HG03460 (cell line): ENCODE results near the gene GALNT8.

Source experiments
- ATAC-seq: cut with Tn5 transposase; IDR thresholded peaks from one replicate; pipeline ENCODE4 v1.9.1; 2021; ENCODE audit not compliant: unreplicated experiment

The GALNT8 gene

DNA sequence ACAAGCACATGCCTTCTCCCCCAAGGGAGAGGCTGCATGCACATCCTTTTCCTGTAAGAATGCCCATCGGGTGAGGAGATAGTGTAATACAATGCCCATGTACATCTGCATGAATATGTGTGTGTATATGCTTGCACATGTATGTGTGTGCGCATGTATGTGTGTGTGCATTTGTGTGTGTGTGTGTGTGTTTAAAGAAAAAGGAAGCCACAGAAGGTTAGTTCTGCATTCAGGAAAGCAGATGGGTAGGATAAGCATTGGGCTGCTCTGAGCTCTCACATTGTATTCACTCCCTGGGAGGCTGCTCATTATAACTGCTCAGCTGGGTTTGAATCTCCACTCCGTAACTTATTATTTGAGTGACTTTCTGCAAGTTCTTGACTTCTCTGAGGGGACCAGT lies 74.3 kb downstream of the GALNT8 start:
- no peak for ATAC-seq

- ATAC-seq: no peak
Measured at GRCh38 chr12:4796216-4796615, 76.0 kb downstream of the GALNT8 start.

DNA sequence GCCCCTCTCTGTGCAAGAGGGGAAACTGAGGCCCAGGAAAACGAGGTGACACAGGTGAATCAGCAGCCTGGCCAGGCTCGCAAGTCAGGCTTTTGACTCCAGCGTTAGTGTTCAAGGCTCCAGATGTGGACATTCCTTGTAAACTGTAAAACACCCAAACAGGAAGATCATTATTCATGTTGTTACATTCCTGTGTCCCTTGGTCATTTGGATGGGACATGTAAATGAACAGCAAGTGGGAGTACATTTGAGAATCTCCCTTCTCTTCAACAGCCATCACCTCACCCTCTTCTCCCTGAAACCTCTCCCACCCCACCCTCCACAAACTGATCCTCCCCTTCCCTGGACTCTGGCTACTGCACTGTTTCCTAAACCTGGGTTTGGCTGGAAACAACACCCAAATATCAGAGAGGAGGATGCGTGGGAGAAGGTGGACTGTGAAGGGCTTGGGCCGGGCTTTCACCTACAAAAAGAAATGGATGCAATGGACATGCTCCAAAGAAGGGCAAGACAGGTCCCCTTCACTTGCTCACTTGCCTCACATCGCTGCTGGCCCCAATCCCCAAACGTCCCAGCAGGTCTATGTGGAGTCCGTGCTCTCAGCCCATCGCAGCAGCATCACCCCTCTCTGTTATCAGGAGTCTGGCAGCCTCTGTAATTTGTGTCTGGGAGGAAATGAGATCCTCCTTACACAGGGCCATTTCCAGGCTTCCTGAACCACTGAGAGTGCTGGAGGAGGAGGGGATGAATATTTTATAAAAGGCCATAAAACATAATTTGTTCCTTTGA lies 76.7 kb downstream of the GALNT8 start:
- ATAC-seq: no peak

GRCh38 chr12:4800555-4800954 lies 80.4 kb downstream of the GALNT8 start:
- ATAC-seq: no peak

DNA sequence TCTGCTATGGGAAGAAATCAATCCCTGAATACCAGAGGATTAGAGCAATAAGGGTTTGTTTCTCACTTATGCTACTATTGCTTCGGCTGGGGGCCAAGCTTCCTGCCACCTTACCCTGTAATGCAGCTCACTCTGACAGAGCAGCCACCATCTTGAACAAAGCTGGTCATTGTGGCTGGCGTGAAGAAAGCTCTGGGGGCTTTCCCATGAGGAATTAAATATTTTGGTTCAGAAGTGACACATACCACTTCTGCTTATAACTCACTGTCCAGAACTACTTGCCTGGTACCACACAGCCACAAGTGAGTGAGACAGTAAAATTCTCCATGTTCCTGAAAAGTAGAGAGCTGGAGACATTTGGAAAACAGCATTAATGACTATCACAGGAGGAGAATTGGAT lies 82.6 kb downstream of the GALNT8 start:
- no peak for ATAC-seq

DNA sequence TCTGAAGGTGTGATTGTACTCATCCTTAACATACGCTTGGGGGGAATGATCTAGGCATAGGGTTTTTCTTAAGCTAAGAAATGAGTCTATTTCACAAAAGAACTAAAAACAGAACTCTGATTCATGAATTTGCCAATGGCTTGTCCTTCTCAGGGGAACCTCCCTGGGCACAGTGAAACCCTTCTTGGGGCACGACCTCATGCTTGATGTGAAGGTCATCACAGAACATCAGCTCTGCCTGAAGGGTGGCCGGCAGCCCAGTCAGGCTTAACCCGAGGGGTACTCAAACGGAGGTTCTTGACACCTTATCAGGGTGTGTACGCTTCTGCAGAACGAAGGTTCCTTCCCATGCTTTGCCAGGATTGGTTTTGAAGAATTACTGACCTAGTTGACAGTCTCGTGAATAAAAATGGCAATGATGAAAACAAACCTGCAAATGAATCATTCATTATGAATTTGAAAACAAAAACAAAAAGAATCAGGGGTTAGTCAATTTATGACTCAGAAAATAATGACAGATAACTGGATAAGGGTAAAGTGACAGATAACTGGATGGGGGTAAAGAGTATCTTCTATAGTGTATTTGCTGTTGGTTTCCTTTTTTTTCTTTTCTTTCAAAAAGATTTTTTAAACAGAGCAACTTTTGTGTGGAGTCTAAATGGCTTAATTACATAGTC lies 86.4 kb downstream of the GALNT8 start:
- ATAC-seq: no peak

DNA sequence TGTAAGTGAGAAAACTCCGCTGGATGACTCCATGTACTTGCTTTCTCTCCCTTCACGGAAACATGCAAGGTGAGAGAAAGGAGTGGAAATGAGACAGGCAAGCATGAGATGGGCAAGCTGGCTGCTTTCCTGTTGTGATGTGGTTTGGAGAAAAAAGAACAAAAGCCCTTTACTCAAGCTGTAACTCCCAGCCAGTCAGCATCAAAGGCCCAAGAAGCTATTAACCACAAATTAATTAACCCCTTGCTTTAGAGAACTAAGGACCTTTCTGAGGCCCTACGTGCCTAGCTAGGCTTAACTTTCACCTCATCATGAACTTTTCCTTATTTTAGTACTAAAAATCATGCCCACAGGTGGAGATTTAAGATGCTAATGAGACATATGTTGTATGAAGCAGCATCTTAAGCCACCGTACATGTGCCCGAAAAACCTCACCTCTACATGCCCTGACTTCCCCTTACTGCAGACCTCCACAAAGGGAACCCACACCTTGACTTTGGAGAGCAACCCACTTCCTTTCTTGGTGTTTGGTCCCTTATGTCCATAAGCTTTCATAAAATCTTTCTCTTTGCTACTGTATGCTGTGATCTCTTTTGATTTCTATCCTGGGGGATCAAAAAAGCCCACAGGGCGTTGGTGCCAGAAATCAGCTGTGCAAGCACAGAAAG lies 87.0 kb downstream of the GALNT8 start:
- ATAC-seq: no peak

GRCh38 chr12:4807813-4808212 lies 87.6 kb downstream of the GALNT8 start:
- ATAC-seq: no peak

DNA sequence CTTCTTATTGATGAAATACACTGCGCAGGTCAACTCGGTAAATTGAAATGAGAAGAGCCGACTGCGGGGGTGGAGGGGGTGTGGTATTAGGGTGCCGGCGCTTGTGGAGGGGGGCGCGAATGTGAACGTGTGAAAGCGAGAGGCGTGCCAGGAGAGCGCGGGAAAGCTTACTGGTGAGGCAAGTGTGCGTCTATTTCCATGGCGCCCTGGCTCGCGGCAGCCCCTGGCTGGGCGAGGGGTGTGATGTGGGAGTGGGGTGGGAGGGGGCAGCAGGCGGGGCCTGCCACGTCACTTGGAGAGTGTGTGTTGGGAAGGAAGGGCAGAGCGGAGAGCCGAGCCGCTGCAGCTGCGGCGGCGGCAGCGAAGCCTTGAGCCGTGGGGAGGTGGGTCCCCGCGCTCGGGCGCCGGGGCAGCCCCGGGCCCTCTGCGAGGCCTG lies 88.8 kb downstream of the GALNT8 start:
- no peak for ATAC-seq

DNA sequence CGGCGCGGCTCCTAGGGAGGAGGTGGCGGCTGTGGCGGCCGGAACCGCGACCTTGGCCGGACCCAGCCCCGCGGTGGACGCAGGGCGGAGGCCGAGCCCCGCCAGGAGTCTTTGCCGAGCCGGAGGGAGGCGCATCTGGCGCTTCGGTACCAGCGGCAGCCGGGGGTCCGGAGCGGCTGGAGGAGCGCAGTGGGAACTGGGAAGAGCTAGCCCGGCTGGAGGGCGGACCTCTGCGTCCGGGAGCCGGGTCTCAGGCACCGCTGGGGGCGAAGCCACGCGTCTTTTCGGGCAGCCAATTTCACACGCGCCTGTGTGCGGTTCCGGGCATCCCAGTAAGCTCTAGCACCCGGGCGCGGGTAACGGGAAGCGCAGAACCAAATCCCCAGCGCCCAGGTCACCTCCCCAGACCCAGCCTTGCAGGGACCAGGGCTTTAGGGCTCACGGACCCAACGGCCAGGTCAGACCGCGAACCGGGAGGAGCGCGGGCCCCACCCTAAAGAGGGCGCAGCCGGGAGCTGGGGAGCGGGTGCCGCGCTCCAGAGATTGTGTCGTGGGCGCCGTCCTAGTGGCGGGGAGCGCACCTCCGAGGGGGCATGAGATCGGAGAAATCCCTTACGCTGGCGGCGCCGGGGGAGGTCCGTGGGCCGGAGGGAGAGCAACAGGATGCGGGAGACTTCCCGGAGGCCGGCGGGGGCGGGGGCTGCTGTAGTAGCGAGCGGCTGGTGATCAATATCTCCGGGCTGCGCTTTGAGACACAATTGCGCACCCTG lies 89.4 kb downstream of the GALNT8 start:
- ATAC-seq: no peak

- no peak for ATAC-seq
Measured at GRCh38 chr12:4810219-4810671, 90.0 kb downstream of the GALNT8 start.

GRCh38 chr12:4812624-4813327 lies 92.6 kb downstream of the GALNT8 start:
- no peak for ATAC-seq

DNA sequence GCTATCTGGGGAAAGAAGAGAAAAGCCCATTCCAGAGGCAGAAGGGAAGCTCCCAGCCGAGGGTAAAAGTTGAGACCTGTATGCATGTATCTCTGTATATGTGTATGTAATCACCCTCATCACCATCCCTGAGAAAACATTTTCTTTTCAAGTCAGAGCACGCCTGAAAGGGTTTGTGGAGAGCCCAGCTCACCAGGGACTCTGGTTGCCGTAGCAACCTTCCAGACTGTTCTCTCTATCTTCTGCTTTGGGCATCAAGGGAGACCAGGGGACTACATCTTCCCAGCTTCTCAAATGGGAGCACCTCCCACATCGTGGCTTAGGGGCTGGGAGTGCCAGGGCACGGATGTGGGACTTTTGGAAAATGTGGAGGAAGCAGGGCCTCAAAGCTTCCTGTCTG lies 93.5 kb downstream of the GALNT8 start:
- no peak for ATAC-seq

GRCh38 chr12:4814485-4814884 lies 94.3 kb downstream of the GALNT8 start:
- ATAC-seq: no peak

- ATAC-seq: no peak
Measured at GRCh38 chr12:4816744-4817525, 96.7 kb downstream of the GALNT8 start.

DNA sequence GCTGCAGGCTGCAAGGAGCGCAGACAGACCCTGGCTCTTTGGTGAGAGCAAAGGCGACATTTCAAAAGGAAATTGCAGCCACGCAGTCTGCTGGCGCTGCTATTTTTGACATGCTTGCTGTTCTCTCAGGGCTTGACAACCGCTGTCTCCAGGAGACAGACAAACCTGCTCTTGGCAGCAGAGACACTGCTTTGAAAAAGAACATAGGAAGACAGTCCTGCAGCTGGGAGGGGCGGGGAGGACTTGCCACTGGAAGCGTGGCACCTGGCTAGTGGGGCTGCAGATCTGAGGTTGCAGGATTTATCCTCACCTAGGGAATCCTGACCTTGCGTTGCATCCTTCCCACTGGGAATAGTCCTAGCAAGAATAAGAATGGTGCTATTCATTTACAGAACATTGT lies 97.7 kb downstream of the GALNT8 start:
- ATAC-seq: no peak

DNA sequence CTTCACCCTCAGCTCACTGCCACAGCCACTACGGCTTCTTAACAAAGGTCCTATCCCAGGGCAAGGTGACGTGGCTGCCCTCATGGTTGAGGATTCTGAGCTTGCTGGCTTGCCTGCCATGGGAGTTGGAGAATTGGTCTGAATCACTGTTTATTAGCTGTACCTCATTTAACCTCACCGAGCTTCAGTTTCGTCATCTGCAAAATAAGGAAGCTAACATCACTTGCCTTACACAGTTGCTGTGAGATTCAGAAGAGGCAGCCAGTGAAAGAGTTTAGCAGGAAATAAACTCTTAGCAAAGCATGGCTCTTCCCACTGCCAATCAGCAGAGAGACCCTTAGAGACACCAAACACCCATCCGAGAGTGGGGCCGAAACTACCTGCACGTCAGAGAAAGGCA lies 99.5 kb downstream of the GALNT8 start:
- peak; percentile 58 for ATAC-seq

DNA sequence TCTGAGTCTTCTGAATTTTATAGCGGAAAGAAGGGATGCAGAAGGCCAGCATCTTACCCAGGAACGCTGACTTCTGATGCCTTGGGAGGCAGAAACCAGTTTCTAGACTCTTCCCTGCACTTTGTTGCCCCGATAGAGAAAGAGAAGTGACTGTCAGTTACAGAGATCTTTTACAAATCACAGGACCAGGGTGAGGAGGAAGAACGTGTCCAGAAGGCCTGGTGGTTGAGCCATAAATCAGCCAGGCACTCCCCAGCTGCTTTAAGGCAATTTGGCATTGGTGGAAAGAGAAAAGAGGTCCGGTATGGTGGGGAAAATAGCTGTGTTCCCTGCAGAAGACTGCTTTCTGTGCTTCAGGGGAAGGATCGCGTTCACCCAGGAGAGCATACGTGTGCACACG lies 100.8 kb downstream of the GALNT8 start:
- no peak for ATAC-seq
